GM20000 (cell line): Measurements from ENCODE around the gene CDKL5.

Experiments used
- DNase-seq: peaks from one replicate; pipeline ENCODE4 v3.0.0; 2012; ENCODE audit warnings: low spot score
- TF ChIP-seq, protein P1 (sequence below): IDR thresholded peaks from 2 replicates; pipeline ENCODE4 v1.5.1; 2012; ENCODE audit warnings: mild to moderate bottlenecking, control low read depth; ENCODE audit errors: extremely low read depth, missing control alignments

The CDKL5 gene

DNA sequence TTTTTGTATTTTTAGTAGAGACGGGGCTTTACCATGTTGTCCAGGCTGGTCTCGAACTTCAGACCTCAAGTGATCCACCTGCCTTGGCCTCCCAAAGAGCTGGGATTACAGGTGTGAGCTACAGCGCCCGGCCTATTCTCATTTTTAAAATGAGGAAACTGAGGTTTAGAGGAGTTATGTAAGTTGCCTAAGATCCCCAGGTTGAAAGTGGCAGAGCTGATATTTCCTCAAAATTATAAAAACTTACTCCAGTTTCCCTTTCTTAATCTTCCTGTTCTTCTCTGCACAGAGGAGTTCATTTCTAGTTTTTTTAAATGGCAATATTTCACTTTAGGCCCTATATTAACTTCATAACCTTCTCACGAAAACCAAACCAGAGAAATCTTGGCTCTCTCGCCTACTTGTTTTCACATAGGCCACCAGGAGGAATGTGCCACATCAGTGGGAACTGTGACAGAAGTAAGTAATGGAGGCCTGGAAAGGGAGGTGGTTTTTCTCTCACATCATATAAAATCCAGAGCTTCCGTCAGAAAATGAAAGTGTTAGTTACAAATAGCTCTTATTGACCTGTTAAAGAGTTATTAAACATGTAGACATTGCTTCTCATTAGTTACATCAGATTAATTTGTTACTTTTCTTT, 262.6 kb downstream of the CDKL5 start:
- DNase-seq, result no peak
- TF ChIP-seq, protein P1, sequence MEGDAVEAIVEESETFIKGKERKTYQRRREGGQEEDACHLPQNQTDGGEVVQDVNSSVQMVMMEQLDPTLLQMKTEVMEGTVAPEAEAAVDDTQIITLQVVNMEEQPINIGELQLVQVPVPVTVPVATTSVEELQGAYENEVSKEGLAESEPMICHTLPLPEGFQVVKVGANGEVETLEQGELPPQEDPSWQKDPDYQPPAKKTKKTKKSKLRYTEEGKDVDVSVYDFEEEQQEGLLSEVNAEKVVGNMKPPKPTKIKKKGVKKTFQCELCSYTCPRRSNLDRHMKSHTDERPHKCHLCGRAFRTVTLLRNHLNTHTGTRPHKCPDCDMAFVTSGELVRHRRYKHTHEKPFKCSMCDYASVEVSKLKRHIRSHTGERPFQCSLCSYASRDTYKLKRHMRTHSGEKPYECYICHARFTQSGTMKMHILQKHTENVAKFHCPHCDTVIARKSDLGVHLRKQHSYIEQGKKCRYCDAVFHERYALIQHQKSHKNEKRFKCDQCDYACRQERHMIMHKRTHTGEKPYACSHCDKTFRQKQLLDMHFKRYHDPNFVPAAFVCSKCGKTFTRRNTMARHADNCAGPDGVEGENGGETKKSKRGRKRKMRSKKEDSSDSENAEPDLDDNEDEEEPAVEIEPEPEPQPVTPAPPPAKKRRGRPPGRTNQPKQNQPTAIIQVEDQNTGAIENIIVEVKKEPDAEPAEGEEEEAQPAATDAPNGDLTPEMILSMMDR, result no peak

DNA sequence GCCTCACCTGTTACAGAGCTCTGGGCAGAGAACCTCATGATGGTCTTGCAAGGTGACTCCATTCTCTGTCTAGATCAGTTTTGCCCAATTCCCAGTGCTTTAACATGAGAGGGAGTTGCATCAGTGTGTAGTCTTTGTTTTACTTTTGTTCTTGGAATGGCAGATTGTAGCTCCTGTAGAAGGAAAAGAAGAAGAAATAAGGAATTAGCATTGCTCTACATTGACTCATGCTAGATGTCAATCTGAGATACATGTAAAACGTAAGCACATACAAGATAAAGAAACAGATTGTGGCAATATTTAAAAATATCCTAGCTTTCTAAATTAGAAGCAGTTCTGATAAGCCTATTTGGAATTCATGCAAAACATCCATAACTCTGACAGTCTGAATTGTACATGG, 266.0 kb downstream of the CDKL5 start:
- no peak for DNase-seq
- TF ChIP-seq, protein P1, result no peak

DNA sequence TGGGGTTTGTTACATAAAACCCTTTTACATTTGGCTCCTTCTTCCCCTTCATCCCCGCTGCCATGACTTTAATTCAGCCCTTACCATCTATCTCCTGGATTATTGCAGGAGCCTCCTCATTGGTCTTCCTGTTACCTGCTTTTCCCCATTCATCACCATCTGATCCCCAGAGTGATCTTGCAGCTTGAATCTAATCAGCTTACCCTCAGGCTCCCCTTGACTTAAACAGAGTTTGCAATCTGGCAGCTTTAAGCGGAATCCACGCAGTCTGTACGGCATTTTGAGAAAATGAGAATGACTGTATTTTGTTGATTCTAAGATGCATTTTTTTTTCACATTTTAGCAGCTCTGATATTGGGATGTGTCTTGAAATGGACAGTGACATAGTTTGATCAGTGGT, 267.1 kb downstream of the CDKL5 start:
- DNase-seq, result no peak
- TF ChIP-seq, protein P1, result no peak

DNA sequence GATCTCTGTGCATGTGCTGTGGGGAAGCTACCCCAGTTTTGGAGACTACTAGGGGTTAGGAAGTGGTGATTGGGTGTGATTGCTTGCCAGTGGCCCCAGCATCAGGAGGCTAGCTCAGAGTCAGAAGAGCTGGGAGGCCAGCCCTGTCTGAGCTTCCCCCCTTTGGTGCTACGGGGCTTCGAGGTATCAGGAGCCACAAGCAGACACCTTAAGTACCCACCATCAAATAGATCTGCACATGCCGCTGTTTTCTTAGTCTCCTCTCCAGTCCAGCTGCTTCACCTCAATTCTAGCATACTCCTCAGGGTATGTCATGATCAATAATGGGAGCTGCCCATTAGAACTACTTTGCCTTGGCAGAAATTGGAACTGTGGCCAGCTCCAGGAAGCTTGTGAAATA, 271.2 kb downstream of the CDKL5 start:
- no peak for DNase-seq
- TF ChIP-seq, protein P1, result no peak

DNA sequence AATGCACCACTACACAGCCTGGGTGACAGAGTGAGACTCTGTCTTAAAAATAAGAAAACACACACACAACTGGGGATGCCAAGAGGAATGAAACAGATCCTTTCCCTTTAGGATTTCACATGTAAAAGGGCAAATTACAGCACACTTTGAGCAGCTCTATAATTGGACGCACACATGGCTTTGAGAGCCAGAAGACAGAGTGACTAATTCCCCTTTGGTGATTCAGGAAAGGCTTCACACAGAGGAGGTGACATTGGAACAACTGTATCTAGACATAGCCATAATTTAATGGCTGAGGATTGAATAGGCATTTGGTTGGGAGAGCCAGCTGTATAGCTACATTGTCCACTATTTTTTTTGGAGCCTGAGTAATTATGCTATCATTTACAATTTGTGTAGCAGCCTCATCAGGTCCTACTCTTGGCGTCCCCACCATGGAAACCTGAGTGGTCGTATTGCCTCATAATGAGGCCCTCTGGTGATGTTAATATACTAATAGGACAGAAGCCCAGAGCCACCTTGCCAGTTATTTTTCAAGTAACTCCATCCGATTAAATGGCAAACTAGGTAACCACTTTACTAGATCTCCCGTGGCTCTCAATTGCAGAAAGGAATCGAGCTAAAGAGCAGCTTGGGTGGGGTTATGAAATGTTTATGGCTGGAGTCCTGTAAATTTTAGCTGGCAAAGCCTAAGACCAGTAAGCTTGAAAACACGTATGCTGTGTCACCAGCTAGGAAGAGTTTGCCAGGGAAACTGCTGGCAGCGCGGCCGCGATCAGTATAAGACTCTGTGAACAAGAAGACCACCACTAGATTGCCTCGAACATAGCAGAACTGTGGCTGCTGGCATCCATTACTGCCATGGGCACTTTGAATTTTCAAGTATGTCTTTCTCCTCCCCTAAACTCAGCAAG, 273.6 kb downstream of the CDKL5 start:
- TF ChIP-seq, protein P1, result no peak
- no peak for DNase-seq

DNA sequence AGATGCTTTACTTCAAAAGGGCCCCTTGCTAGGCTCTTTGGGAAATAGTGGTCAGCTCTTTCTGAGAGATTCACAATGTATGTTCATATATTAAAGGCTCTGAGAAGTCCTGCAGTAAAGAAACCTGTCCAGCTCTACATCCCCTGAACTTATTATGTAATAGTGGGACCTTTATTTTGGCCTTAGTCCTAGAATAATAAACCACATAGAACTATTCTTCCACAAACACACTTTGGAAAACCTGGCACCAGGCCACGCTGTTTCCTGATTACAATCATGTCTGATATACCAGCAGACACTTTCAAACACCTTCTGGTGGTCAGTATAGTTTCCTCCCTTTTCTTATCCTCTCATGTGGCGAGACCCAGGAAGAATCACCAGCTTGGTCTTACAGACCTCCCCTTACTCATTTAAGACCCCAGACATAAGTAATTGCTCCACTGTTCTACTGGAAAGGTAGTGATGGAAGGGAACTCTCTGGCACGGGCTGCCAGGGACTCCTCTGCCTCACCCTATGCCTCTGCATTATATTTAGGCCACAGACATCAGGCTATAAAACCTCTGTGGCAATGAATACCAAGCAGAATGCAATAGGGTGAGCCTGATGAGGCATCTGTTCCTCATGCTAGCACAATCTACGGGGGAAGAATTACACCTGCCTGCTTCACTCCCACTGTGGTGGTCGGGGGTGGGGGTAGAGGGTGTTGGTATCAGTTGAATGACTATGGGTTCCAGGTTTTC, 276.4 kb downstream of the CDKL5 start:
- DNase-seq, result no peak

More for the DNA sequence above, 276.4 kb downstream of the CDKL5 start:
- TF ChIP-seq, protein P1, result no peak
